NCI-H2227 treated with DMSO at 0.1 percent for 48 hours (cell line): ENCODE results near the gene OR52E5.
A peak's percentile ranks its signal among the peaks of the same experiment; 100 is the strongest.

Experiments
- DNase-seq: peaks from one replicate; lab custom pipeline; 2025; lab: John Stamatoyannopoulos, UW

Gene OR52E5

DNA sequence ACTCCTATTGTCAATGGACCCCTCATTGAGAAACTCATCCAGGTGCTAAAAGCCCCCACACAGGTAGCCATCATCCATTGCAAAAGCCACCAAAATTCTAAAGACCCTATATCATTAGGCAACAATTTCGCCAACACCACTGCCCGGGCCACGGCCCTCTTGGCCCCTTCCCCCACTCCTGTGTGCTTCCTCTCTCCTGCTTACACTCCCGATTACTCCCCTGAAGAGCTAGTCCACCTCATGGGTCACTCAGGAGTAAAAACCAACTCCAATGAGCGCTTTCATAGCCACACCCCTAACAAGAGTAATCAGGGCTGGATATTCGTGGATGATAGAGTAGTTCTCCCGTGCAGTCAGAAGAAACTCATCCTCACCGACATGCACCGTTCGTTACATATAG is 40.1 kb downstream of the OR52E5 start:
- no peak for DNase-seq

GRCh38 chr11:5937868-5938602 is 45.0 kb downstream of the OR52E5 start:
- DNase-seq = peak; percentile 67

- DNase-seq = peak; percentile 82
Measured at GRCh38 chr11:5938603-5938965, 45.6 kb downstream of the OR52E5 start.

DNA sequence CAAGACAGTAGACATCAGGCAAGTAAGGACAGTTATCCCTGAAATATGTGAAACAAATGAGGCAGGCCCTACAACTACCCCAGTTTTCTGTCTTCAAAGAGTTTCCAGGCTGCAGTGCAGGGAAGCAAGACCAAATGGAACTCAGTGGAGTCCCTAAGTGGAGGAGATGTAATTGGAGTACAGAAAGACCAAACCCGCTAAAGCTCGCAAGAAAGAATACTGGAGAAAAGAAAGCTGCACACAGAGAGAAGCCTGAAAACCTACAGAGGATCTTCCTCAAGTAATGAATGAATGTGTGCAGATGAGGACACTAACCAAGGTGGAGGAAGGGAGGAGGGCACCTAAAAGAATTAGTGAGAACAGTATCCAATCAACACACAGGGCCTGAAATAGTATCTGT is 47.7 kb downstream of the OR52E5 start:
- no peak for DNase-seq

GRCh38 chr11:5941951-5942350 is 48.9 kb downstream of the OR52E5 start, which contains the start of gene OR56A3:
Gene OR56A3, plus strand, starts transcription at chr11:5942251. Its CDS starts 5,096 bp downstream, at chr11:5947347.
- no peak for DNase-seq
